Measurements from ENCODE around the gene CCDC137. TPM values are rescaled to one million over a fixed set of nuclear protein-coding genes. Genes with fewer than 3 reads are reported as not detected.
A peak's percentile ranks its signal among the peaks of the same experiment; 100 is the strongest.
"Not testable (repeated sequence)": the region's sequence is repeated elsewhere in the genome, so short reads cannot be mapped to it uniquely, and the experiment has no call there.

CCDC137 gene
- total RNA-seq, 1 experiment from 2014 or later, result 37.8 TPM

DNA sequence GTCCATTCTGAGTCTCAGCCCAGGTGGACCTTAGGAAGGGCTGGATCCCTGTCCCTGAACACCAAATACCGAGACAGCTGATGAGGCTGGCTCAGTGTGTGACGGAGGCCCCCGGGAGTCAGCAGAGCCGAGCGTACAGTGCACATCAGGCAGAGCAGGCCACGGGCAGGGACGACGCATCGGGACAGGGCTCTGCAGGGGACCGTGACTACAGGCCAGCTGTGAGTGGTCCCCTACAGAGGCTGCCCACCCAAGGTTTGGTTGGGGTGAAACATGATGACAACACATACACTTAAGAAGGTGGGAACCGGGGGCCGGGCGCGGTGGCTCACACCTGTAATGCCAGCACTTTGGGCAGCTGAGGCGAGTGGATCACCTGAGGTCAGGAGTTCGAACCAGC is 6.4 kb downstream of the CCDC137 start:
- Mint-ChIP-seq H3K4me1 (ENCODE audit: low read depth, unreplicated experiment) (peaks cover 12% of the 10 kb centered on the region), H3K4me3 (ENCODE audit: low read depth, unreplicated experiment) (no peak overlapping the region), H3K27me3 (ENCODE audit: unreplicated experiment) (no peaks in the 10 kb centered on the region), H3K36me3 (ENCODE audit: insufficient read depth, unreplicated experiment) (peaks cover 72% of the 10 kb centered on the region), H3K9me3 (ENCODE audit: low read depth, unreplicated experiment) (no peaks in the 10 kb centered on the region), H3K27ac (ENCODE audit: unreplicated experiment) (no peak overlapping the region)
- no TSS peak for BruUV-seq (replicated peaks)
- intact Hi-C loops (cut with micrococcal nuclease; ENCODE audit: unreplicated experiment), result no loop called here
- no peak for DNase-seq
- TF ChIP-seq, protein P1, sequence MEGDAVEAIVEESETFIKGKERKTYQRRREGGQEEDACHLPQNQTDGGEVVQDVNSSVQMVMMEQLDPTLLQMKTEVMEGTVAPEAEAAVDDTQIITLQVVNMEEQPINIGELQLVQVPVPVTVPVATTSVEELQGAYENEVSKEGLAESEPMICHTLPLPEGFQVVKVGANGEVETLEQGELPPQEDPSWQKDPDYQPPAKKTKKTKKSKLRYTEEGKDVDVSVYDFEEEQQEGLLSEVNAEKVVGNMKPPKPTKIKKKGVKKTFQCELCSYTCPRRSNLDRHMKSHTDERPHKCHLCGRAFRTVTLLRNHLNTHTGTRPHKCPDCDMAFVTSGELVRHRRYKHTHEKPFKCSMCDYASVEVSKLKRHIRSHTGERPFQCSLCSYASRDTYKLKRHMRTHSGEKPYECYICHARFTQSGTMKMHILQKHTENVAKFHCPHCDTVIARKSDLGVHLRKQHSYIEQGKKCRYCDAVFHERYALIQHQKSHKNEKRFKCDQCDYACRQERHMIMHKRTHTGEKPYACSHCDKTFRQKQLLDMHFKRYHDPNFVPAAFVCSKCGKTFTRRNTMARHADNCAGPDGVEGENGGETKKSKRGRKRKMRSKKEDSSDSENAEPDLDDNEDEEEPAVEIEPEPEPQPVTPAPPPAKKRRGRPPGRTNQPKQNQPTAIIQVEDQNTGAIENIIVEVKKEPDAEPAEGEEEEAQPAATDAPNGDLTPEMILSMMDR (IDR thresholded peaks at IDR 0.05; ENCODE audit: unreplicated experiment), result no peak
- CTCF ChIA-PET, result no interaction called here

DNA sequence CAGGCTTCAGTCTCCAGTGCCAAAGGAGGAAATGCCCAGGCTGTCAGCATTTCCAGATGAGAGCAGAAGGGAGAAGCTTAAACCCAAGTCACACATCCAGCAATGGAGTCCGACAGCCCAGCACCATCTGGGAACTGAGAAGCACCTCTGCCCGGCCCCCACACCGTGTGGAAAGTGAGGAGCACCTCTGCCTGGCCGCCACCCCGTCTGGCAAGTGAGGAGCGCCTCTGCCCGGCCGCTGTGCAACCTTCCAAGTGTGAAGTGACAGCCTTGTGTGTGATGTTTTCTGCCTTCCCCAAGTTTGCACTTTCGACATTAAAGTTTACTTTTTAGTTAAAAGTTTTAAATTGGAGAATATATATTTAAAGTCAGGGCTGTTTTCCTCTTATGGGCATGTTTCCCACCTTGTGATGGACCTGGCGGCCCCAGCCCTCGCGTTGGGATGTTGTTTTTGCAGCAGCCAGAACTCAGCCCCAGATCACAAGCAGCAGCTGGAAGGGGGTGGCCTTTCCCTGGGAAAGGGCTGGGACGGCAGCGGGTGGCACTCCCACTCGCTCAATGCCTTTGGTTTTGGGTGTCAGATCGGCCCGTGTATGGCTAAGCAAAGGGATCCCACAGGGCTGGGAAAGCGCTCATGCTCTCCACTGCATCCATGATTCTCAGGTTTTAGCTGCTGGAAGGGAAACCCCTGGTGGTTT is 7.2 kb downstream of the CCDC137 start:
- peaks cover 7% of the 10 kb centered on the region for H3K4me1 Mint-ChIP-seq (ENCODE audit: low read depth, unreplicated experiment)
- H3K27ac Mint-ChIP-seq (ENCODE audit: unreplicated experiment), result no peak overlapping the region
- TF ChIP-seq, protein P1 (IDR thresholded peaks at IDR 0.05; ENCODE audit: unreplicated experiment), result no peak
- H3K9me3 Mint-ChIP-seq (ENCODE audit: low read depth, unreplicated experiment), result no peaks in the 10 kb centered on the region
- BruUV-seq (replicated peaks), result no TSS peak
- H3K27me3 Mint-ChIP-seq (ENCODE audit: unreplicated experiment), result no peaks in the 10 kb centered on the region
- no peak overlapping the region for H3K4me3 Mint-ChIP-seq (ENCODE audit: low read depth, unreplicated experiment)
- H3K36me3 Mint-ChIP-seq (ENCODE audit: insufficient read depth, unreplicated experiment), result peaks cover 65% of the 10 kb centered on the region
- intact Hi-C loops (cut with micrococcal nuclease; ENCODE audit: unreplicated experiment), result no loop called here
- no peak for DNase-seq
- CTCF ChIA-PET, result no interaction called here

DNA sequence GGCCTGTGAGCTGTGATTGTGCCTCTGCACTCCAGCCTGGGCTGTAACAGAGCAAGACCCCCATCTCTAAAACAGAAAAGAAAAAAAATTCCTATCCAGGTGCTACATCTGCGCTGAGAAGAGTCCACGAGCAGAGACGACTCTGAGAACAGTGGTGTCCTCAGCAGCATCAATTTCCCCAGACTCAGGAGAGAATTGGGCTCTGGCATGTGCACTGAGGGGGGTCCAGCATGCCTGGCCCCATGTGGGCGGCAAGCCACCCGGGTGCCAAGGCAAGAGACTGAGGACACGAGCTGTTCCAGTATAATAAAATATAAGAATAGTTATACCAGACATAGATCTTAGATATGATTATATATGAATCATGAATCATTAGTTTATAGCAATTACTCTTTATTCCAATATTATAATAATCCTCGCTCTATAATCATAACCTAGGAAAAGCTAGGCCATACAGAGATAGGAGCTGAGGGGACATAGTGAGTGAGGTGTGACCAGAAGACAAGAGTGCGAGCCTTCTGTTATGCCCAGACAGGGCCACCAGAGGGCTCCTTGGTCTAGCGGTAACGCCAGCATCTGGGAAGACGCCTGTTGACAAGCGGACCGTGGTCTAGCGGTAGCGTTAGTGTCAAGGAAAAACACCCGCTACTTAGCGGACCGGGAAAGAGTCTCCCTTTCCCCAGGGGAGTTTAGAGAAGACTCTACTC is 9.1 kb downstream of the CCDC137 start:
- H3K27ac Mint-ChIP-seq (ENCODE audit: unreplicated experiment); BruUV-seq (replicated peaks); H3K9me3 Mint-ChIP-seq (ENCODE audit: low read depth, unreplicated experiment); H3K27me3 Mint-ChIP-seq (ENCODE audit: unreplicated experiment); H3K4me3 Mint-ChIP-seq (ENCODE audit: low read depth, unreplicated experiment); intact Hi-C loops (cut with micrococcal nuclease; ENCODE audit: unreplicated experiment); CTCF ChIA-PET; H3K4me1 Mint-ChIP-seq (ENCODE audit: low read depth, unreplicated experiment): not testable (repeated sequence)
- DNase-seq, result peak; percentile 32
- TF ChIP-seq, protein P1 (IDR thresholded peaks at IDR 0.05; ENCODE audit: unreplicated experiment), result peak; percentile 55
- H3K36me3 Mint-ChIP-seq (ENCODE audit: insufficient read depth, unreplicated experiment), result peaks cover 63% of the 10 kb centered on the region

DNA sequence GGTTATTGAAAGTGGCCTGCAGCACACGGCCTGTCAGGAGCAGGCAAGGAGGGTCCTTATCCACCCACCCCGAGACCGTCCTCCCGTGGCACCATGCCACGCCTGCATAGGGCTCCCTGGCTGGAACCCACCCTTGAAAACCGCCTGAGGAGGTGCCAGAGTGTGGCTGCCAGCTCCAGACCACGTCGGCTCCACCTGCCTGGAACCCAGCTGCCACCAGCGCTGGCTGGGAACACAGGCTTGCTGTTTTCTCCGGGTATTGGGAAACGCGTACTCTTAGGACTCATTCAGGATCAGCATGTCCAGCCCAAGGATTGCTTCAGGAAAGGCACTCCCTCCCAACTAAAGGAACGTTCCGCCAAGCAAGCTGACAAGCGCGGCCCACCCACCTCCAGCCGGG is 10.4 kb downstream of the CCDC137 start:
- H3K4me1 Mint-ChIP-seq (ENCODE audit: low read depth, unreplicated experiment), result peaks cover 12% of the 10 kb centered on the region
- no peaks in the 10 kb centered on the region for H3K27me3 Mint-ChIP-seq (ENCODE audit: unreplicated experiment)
- no peaks in the 10 kb centered on the region for H3K9me3 Mint-ChIP-seq (ENCODE audit: low read depth, unreplicated experiment)
- CTCF ChIA-PET, result no interaction called here
- DNase-seq, result no peak
- no peak overlapping the region for H3K4me3 Mint-ChIP-seq (ENCODE audit: low read depth, unreplicated experiment)
- H3K27ac Mint-ChIP-seq (ENCODE audit: unreplicated experiment), result no peak overlapping the region
- H3K36me3 Mint-ChIP-seq (ENCODE audit: insufficient read depth, unreplicated experiment), result peaks cover 61% of the 10 kb centered on the region
- intact Hi-C loops (cut with micrococcal nuclease; ENCODE audit: unreplicated experiment), result no loop called here
- no TSS peak for BruUV-seq (replicated peaks)
- TF ChIP-seq, protein P1 (IDR thresholded peaks at IDR 0.05; ENCODE audit: unreplicated experiment), result no peak

All from Calu3 (cell line).